GM12872 (cell line): ENCODE measurements around the gene TRPM4.

Source experiments
- CTCF ChIP-seq: IDR thresholded peaks from 3 replicates; pipeline ENCODE4 v1.5.1; 2011; ENCODE audit warnings: low read depth, mild to moderate bottlenecking, low read length, moderate library complexity; ENCODE audit not compliant: insufficient read depth

The TRPM4 gene

GRCh38 chr19:49194408-49194807 is 36.8 kb downstream of the TRPM4 start:
- no peak for TF ChIP-seq CTCF

GRCh38 chr19:49196527-49197240 is 39.1 kb downstream of the TRPM4 start:
- TF ChIP-seq CTCF = no peak

GRCh38 chr19:49200238-49200862 is 42.8 kb downstream of the TRPM4 start:
- no peak for TF ChIP-seq CTCF

GRCh38 chr19:49201042-49201441 is 43.5 kb downstream of the TRPM4 start:
- TF ChIP-seq CTCF = no peak

- TF ChIP-seq CTCF = no peak
Measured at GRCh38 chr19:49205114-49205513, 47.5 kb downstream of the TRPM4 start.

- TF ChIP-seq CTCF = no peak
Measured at GRCh38 chr19:49210108-49210900, 52.7 kb downstream of the TRPM4 start.

- TF ChIP-seq CTCF = no peak
Measured at GRCh38 chr19:49210901-49211451, 53.4 kb downstream of the TRPM4 start.
